ENCODE measurements around the gene EVA1B.
A peak's percentile ranks its signal among the peaks of the same experiment; 100 is the strongest.

GRCh38 chr1:36323636-36324352, at the start of gene EVA1B:
- peak; percentile 41 to 55 for TF ChIP-seq POLR2AphosphoS5 (IDR thresholded peaks at IDR 0.05; ENCODE audit: insufficient read depth in 1 of 2, low read depth in 1 of 2)
- no peak for TF ChIP-seq CTCF (IDR thresholded peaks at IDR 0.05)
- TF ChIP-seq POLR2A (IDR thresholded peaks at IDR 0.05) = no peak
